ENCODE data around the gene SEPTIN8.

DNA sequence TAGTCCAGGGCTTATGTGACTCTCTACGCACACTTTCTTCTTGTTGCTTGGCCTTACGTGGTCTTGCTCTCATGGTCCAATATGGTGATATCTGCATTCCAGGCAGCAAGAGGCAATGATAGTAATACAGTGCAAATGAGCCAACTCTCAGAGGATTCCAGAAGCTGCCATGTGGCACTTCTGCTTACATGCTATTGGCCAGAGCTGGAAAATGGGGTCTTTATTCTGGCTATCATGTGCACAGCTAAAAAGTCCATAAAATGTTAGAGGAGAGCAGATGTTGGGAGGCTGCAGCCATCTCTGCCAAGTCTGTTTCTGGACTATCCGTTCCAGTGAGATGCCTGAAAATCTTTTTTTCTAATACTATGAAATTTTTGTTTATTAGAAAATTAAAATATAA lies 2.9 kb upstream of the SEPTIN8 start:
- TF ChIP-seq, protein P1, sequence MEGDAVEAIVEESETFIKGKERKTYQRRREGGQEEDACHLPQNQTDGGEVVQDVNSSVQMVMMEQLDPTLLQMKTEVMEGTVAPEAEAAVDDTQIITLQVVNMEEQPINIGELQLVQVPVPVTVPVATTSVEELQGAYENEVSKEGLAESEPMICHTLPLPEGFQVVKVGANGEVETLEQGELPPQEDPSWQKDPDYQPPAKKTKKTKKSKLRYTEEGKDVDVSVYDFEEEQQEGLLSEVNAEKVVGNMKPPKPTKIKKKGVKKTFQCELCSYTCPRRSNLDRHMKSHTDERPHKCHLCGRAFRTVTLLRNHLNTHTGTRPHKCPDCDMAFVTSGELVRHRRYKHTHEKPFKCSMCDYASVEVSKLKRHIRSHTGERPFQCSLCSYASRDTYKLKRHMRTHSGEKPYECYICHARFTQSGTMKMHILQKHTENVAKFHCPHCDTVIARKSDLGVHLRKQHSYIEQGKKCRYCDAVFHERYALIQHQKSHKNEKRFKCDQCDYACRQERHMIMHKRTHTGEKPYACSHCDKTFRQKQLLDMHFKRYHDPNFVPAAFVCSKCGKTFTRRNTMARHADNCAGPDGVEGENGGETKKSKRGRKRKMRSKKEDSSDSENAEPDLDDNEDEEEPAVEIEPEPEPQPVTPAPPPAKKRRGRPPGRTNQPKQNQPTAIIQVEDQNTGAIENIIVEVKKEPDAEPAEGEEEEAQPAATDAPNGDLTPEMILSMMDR (IDR thresholded peaks at IDR 0.05), result no peak
- TF ChIP-seq POLR2A (IDR thresholded peaks at IDR 0.05), result no peak
